ENCODE data around the gene MMP17.
"Not testable (repeated sequence)": the region's sequence is repeated elsewhere in the genome, so short reads cannot be mapped to it uniquely, and the experiment has no call there.

The MMP17 gene

DNA sequence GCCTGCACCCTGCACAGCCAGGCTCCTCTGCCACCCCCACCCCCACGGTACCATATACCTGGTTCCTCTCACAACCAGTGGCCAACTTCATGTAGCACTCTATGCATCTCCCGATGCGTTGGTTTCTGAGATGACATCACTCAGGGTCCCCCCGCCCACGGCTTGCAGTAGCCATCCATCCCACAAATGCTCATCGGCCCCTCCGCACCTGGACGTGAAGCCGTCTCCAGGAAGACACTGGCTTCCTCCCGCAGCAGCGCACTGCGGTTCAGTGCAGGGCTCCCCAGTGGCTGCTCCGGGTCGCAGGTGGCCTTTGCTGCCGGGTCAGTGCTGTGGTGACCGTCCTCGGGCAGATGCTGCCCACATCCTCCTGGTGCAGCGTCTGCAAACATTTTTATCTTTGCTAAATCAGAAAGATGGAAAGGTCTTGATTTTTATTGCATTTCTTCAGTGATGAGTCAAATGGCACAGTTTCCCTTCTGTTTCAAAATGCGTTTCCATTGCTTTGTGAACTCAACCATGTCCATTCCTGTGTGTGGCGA lies 27.5 kb upstream of the MMP17 start:
- DNase-seq, result no peak

DNA sequence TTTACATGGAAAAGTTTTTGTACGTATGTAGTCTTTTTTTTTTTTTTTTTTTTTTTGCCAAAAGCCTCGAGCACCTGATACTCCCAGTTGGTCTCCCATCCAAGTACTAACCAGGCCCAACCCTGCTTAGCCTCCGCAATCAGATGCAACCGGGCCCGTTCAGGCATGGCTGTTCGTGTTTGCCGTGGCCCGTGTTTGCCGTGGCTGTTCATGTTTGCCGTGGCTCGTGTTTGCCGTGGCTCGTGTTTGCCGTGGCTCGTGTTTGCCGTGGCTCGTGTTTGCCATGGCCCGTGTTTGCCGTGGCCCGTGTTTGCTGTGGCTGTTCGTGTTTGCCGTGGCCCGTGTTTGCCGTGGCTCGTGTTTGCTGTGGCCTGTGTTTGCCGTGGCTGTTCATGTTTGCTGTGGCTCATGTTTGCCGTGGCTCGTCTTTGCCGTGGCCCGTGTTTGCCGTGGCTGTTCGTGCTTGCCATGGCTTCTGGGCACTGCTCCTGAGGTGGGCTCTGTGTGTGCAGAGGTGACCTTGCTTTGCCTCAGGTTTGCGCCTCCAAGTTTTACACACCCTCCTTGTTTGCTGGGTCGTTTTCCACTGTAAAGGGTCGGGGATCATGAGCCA lies 26.8 kb upstream of the MMP17 start:
- DNase-seq, result no peak

DNA sequence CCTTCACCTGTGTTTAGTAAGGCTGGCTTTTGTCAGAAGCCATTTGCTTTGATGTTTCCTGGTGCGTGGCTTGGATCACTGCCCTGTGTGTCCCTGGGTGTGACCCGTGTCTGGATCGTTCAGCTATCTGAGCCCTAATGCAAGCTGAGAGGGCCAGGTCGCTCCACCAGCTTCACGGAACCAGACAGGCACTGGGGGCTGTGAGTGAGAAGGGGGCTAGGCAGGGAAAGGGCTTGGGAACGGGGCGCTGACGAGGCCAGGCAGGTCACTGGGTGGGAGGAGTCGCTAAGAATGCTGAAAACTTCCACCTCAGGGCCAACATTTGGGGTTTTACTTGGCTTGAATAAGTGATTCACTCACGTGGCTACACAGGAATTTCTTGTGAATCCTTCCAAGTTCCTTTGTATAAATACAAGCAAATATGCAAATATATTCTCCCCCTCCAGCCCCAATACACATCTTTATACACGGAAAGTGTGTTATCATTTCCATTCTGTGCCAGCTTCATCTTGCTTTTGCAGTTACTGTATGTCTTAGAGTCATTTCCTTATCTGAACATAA lies 24.2 kb upstream of the MMP17 start:
- DNase-seq, result no peak

DNA sequence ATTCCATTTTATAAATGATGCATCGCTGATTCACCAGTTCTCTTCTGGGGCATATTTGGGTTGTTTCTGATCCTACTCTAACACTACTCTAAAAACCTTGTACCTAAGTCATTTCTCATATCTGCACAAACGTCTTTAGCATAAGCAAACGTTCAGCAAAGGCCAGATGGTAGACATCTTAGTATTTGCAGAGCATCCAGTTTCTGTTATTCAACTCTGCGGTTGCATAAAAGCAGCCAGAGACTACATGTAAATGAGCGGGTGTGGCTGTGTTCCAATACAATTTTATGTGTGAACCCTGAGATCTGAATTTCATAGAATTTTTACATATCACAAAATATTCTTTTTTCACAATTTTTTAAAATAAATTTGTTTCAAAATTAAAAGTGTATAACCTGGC lies 22.8 kb upstream of the MMP17 start:
- no peak for DNase-seq

DNA sequence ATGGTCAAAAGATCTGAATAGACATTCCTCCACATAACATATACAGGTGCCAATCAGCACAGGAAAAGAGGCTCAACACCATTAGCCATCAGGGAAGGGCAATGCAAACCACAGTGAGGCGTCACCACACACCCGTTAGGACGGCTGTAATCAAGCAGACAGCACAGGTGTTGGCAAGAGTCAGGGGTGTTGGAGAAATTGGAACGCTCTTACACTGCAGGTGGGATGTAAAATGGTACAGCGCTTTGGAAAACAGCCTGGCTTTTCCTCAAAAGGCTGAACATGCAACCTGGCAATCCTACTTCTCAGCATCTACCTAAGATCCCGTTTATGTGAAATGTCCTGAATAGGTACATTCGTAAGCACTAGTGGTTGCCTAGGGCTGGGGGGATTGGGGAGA lies 21.5 kb upstream of the MMP17 start:
- DNase-seq, result no peak

DNA sequence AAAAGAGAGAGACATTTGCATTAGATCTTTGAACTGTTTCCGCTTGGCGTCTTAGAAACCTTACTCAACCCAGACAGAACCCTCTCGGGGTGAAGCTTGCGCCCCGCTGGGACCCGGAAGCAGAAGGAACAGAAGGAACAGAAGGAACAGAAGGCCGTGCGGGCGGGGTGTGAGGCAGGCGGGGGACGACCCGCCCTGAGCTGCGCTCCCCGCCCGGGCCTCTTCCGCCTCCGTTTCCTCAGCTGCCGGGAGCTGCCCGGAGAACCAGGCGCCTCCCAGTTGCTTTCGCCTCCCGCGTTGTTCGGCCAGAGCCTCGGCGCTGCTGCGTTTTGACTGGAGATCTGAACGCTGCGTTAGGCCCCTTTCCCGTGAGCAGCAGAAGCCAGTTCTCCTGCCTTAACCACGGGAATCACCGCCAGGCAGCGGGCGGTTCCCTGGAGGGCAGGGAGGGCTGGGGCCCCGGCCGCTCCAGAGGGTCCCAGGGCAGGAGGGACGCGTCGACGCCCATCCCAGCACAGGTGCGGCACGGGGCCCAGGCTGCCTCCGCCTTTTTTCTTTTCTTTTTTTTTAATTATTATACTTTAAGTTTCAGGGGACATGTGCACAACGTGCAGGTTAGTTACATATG lies 19.3 kb upstream of the MMP17 start:
- DNase-seq, result no peak

DNA sequence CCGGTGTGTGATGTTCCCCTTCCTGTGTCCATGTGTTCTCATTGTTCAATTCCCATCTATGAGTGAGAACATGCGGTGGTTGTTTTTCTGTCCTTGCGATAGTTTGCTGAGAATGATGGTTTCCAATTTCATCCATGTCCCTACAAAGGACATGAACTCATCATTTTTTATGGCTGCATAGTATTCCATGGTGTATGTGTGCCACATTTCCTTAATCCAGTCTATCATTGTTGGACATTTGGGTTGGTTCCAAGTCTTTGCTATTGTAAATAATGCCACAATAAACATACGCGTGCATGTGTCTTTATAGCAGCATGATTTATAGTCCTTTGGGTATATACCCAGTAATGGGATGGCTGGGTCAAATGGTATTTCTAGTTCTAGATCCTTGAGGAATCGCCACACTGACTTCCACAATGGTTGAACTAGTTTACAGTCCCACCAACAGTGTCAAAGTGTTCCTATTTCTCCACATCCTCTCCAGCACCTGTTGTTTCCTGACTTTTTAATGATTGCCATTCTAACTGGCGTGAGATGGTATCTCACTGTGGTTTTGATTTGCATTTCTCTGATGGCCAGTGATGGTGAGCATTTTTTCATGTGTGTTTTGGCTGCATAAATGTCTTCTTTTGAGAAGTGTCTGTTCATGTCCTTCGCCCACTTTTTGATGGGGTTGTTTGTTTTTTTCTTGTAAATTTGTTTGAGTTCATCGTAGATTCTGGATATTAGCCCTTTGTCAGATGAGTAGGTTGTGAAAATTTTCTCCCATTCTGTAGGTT lies 18.5 kb upstream of the MMP17 start:
- not testable (repeated sequence) for DNase-seq

DNA sequence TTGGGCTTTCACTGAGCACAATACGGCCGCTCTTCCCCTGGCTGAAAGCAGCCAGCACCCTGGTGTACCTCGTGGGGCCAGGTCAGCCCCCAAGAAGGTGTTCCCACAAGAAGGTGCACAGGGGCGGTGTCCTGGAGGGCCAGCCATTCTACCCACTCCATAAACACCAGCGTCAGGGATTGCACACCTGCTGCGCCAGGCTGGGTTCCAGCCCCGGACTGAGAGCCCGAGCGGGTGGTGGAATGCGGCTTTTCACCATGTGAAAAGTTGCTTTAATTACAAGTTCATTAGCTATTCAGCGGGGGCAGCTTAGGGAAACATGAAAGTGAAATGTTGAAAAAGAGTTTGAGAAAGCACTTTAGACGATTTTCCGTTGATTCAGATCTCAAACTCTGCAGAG lies 17.5 kb upstream of the MMP17 start:
- no peak for DNase-seq

DNA sequence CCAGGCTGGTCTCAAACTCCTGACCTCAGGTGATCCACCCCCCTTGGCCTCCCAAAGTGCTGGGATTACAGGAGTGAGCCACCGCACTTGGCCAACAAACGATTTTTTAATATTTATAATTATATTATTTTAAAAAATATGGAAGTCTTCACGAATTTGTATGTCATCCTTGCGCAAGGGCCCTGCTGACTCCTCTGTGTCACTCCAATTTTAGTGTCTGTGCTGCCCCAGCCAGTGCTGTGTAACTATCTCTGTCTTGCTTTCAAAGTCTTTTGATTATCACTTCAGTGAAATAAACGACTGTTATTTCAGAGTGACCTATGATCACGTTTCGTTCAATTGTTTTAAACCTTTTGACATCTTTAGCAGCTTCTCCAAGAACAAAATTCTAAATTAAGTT lies 13.1 kb upstream of the MMP17 start:
- no peak for DNase-seq

DNA sequence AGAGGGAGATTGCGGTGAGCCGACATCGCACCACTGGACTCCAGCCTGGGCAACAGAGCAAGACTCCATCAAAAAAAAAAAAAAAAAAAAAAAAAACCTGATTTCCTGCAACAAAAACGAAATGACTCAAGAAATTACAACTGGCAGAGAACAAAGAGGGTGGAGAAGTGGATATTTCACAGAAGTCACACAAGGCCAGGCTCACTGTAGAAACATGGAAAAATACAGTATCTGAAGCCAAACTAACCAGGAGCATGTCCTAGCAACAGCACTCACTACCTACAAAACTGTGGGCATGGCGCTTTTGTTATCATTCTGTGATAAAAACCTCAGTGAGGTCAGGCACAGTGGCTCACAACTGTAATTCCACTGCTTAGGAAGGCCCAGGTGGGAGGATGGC lies 11.7 kb upstream of the MMP17 start:
- no peak for DNase-seq

DNA sequence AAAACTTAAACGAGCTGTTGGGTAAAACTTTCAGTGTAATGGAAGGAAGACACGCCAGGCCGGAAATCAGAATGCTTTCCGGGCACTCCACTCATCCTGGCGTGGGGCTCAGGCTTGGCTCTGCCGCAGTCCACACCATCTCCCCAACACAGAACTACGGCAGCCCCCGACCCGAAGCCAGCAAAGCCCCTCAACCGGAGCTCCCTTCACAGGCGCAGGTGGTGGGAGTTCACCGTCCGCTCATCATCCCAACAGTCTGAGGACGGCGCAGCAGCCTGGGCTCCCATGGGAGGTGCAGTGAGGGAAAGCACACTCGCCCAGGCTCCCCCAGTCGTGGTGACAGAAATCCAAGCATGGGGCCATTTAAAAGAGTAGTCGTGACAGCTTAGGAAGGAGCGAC lies 11.0 kb upstream of the MMP17 start:
- no peak for DNase-seq

DNA sequence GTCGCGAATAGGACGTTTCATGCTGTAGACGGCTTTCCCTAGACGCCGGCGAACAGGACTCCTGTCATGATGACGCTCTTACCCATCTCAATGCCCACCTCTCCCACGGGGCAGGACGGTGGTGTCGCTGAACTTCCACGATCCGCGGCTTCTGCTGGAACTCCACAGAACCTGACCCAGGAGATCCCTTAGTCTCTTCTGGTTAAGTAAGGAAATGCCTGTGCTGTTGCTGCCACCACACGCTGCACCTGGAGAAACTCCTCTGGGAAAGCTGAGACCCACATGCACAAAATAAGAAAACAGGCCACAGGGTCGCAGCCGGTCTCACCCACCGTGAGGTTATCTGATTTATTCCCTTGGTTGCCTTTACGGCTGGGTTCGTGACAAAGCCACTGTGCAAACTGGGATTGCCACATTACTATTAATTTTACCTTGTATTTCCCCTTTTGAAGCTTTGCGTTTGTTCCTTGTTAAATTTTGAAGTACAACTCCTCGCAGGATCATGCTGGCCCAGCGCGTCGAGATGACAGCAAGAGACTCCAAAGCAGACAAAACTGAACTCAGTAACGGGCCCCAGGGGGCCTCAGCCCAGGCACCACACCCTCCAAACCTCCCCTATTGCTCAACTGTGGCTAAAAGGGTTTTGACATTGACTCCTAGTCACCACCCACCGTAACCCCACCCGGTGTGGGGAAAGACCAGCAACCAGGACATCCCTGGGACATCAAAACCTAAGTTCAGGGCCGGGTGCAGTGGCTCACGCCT lies 9.2 kb upstream of the MMP17 start:
- no peak for DNase-seq

DNA sequence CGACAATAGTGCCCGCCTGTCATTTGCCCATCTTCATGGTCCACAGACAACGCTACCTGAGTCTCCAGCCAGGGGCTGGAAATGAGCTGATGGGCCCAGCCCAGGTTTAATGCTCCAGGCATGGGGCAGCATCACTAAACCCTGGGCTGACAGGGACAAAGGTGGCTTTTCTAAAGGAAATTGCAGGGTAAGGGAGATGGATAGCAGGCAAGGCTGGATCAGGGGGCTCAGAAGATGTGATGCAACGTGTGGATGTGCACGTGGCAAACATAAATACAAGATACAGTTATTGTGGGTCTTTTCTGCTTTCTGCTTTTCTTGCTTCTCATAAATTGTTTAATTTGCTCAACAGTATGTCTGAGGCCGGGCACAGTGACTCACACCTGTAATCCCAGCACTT lies 3.7 kb upstream of the MMP17 start:
- no peak for DNase-seq

DNA sequence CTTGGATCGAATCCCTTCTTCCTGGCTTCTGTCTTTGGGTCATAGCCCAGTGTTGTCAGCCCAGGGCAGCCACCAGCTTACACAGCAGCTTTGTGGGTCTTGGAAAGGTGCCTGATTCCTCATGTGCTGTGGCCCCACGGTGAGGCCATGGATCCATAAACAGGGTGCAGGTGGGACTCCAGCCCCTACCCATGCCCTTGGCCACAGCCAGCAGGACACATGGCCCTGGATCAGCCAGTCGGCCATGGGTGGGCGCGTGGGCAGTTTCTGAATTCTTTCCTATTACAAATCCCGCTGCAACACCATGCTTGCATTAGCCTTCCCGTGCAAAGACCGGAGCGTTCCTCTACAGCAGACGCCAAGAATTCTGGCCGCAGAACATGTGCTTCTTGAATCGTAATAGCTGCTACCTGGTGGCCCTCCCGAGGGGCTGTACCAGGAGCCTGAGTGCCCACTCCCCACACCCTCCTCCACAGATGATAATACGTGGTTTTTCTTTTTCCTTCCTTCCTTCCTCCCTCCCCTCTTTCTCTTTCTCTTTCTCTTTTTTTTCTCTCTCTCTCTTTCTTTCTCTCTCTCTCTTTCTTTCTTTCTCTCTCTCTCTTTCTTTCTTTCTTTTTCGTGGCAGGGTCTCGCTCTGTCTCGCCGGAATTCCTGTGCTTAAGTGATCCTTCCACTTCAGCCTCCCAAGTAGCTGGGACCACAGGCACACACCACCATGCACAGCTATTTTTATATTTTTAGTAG lies 2.9 kb upstream of the MMP17 start:
- DNase-seq, result no peak

DNA sequence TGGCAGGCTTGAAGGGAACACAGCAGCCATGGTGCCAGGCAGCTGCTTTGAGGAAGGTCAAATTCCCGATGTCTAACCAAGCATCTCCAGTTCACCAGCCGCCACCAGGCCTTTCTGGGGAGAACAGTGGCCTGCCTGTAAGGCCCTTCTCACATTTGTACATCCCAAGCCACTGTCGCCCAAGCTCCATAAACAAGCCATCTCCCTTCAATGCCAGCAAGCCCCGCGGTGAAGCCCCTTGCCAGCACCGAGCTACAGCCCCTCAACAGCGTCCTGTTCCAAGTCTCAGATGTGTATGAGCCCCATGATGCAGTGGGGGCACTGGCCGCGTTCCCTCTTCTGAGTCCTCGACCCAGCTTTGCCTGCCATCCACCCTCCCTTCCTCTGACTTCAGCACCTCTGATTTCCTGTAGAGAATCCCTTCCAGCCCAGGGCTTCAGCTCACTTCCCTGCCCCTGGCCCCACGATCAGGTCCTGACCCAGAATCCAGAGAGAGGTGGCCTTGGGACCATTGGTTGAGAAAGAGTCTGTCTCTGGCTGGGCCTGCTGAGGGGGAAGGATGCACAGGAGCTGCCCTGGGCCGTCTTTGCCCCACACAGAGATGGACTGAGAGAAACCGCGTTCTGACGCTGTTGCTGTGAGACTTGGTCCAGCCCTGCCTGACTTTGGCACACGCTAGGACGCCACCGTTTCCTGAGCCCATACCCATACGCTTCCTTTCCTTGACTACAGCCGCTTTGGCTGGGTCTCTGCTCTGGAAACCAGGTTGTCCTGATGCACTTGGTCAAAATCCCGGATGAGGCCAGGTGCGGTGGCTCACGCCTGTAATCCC lies 1.9 kb upstream of the MMP17 start:
- DNase-seq, result no peak

DNA sequence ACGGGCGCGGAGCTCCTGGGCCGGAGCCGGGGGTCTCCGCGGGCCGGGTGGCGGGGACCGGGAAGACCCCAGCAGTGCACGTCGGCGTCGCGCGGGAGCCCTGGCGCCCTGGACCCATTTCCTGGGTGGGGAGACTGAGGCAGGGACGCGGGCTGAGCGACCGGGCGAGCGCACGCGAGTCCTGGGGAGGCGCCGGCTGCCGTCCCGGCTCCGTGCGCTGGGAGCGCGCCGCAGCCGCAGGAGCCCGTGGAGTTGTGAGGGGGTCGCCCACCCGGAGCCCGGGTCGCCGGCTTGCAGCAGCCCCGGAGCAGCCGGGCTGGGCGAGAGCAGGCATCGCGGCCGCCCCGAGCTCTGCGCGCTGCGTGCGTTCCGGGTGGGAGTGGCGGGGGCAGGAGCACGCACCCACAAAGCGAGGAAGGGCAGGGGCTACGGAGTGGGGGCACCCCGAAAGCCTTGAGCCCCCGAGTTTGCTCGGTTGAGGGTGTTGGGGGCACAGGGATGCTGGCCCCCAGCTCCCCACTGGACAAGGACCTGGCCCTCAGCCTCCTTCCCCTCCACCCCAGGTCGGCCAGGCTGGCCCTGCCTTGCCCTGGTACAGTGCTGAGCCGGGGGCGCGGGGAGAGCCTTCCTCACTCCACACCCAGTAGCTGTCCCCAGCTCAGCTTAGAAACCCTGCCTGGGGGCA lies 620 bp downstream of the MMP17 start:
- no peak for DNase-seq

DNA sequence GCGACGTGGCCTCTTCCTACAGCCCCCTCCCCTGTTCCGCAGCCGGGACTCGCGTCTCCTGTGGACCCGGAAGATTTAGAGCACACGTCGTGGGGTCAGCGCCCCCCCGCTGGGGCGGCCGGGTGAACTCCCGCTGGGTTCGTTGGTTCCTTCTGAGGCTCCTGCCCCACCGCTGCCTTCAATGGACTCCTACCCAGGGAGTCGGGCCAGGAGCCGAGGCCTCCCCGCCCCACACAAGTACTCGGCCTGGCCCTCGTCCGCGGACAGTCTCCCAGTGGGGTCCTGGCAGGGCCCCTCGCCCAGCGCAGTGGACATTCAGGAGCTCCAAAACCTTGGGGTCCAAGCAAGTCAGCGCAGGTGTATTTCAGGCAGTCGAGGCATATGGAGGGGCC lies 1.2 kb downstream of the MMP17 start:
- DNase-seq, result no peak

DNA sequence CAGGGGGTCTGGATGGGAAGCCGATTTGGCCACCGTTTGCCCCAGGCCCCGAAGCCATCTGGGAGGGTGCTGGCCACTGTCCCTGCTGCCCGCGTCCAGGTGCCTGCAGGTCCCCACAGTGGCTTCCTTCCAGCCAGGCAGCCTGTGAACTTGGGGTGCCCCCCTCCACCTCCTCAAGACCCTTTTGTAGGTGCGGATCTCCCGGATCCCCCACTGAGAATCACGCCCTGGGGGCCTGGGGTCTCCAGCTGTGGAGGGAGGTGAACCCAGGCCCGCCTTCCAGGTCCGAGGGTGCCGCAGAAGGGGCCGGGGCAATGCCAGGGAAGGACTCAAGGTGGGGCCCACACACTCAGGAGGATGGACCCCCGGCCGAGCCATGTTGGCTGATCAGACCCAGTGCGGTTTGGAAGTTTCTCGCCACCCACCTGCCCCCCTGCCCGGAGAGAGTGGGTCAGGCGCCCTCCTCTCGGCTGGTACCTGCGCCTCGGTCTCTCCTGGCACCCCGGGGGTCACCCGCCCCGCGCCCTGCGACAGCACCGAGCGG lies 1.7 kb downstream of the MMP17 start:
- no peak for DNase-seq

DNA sequence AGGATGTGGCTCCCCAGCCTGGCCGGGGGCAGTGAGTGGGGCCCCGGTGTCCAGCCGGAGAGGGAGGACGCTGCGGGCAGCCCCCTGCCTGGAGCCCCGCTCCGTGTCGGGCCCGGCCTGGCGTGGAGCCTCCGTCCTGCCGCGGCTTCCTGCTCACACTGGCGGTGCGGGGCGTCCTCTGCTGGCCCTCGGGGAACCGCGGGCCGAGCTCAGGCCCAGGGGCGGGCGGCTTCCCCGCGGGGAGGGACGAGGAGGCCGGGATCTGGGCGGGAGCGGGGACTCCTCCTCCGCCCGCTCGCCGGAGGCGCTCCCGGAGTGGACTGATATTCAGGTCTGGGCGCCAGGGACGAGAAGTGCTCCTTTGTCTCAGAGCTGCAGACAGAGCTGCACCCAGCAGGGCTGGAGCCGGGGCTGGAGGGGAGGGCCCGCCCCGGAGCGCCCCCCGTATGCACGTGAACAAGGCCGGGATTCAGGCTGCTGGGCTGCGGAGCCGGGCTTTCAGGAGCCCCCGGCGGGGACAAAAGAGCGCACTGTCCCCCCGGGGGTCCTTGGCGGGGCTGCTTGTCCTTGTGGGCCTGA lies 2.2 kb downstream of the MMP17 start:
- peak in 1 of 2 experiments; percentile 30 for DNase-seq
